Measurements from ENCODE around the gene MED22.

MED22 gene

GRCh38 chr9:133340916-133341315, 7.0 kb downstream of the MED22 start:
- no peak for TF ChIP-seq GATA3 (IDR thresholded peaks at IDR 0.05; ENCODE audit: low read depth, low read length)
- TF ChIP-seq GATA2 (IDR thresholded peaks at IDR 0.05; ENCODE audit: low read depth, low read length), result no peak

GRCh38 chr9:133340256-133340655, 7.7 kb downstream of the MED22 start:
- no peak for TF ChIP-seq GATA2 (IDR thresholded peaks at IDR 0.05; ENCODE audit: low read depth, low read length)
- no peak for TF ChIP-seq GATA3 (IDR thresholded peaks at IDR 0.05; ENCODE audit: low read depth, low read length)

GRCh38 chr9:133339641-133340040, 8.3 kb downstream of the MED22 start:
- no peak for TF ChIP-seq GATA2 (IDR thresholded peaks at IDR 0.05; ENCODE audit: low read depth, low read length)
- no peak for TF ChIP-seq GATA3 (IDR thresholded peaks at IDR 0.05; ENCODE audit: low read depth, low read length)

GRCh38 chr9:133335924-133336811, 11.8 kb downstream of the MED22 start, which contains the start of gene SURF6:
SURF6 (minus strand) TSS chr9:133336188; CDS start chr9:133336132, 56 bp downstream.
- TF ChIP-seq GATA2 (IDR thresholded peaks at IDR 0.05; ENCODE audit: low read depth, low read length), result no peak
- no peak for TF ChIP-seq GATA3 (IDR thresholded peaks at IDR 0.05; ENCODE audit: low read depth, low read length)

- TF ChIP-seq GATA2 (IDR thresholded peaks at IDR 0.05; ENCODE audit: low read depth, low read length) (no peak), GATA3 (IDR thresholded peaks at IDR 0.05; ENCODE audit: low read depth, low read length) (no peak)
Measured at GRCh38 chr9:133334161-133334560, 13.8 kb downstream of the MED22 start.

GRCh38 chr9:133333566-133333965, 14.4 kb downstream of the MED22 start:
- TF ChIP-seq GATA2 (IDR thresholded peaks at IDR 0.05; ENCODE audit: low read depth, low read length) (no peak), GATA3 (IDR thresholded peaks at IDR 0.05; ENCODE audit: low read depth, low read length) (no peak)

GRCh38 chr9:133333011-133333410, 14.9 kb downstream of the MED22 start:
- no peak for TF ChIP-seq GATA2 (IDR thresholded peaks at IDR 0.05; ENCODE audit: low read depth, low read length)
- TF ChIP-seq GATA3 (IDR thresholded peaks at IDR 0.05; ENCODE audit: low read depth, low read length), result no peak

- no peak for TF ChIP-seq GATA3 (IDR thresholded peaks at IDR 0.05; ENCODE audit: low read depth, low read length)
- TF ChIP-seq GATA2 (IDR thresholded peaks at IDR 0.05; ENCODE audit: low read depth, low read length), result no peak
Measured at GRCh38 chr9:133332381-133332730, 15.6 kb downstream of the MED22 start.

- TF ChIP-seq GATA3 (IDR thresholded peaks at IDR 0.05; ENCODE audit: low read depth, low read length), result no peak
- TF ChIP-seq GATA2 (IDR thresholded peaks at IDR 0.05; ENCODE audit: low read depth, low read length), result no peak
Measured at GRCh38 chr9:133331641-133332380, 16.1 kb downstream of the MED22 start.

GRCh38 chr9:133331221-133331620, 16.7 kb downstream of the MED22 start:
- no peak for TF ChIP-seq GATA2 (IDR thresholded peaks at IDR 0.05; ENCODE audit: low read depth, low read length)
- TF ChIP-seq GATA3 (IDR thresholded peaks at IDR 0.05; ENCODE audit: low read depth, low read length), result no peak

GRCh38 chr9:133327834-133328484, 20.0 kb downstream of the MED22 start:
- TF ChIP-seq GATA2 (IDR thresholded peaks at IDR 0.05; ENCODE audit: low read depth, low read length) (no peak), GATA3 (IDR thresholded peaks at IDR 0.05; ENCODE audit: low read depth, low read length) (no peak)

- TF ChIP-seq GATA2 (IDR thresholded peaks at IDR 0.05; ENCODE audit: low read depth, low read length) (no peak), GATA3 (IDR thresholded peaks at IDR 0.05; ENCODE audit: low read depth, low read length) (no peak)
Measured at GRCh38 chr9:133323991-133324703, 23.8 kb downstream of the MED22 start.

- TF ChIP-seq GATA3 (IDR thresholded peaks at IDR 0.05; ENCODE audit: low read depth, low read length) (no peak), GATA2 (IDR thresholded peaks at IDR 0.05; ENCODE audit: low read depth, low read length) (no peak)
Measured at GRCh38 chr9:133323211-133323610, 24.7 kb downstream of the MED22 start.

- TF ChIP-seq GATA3 (IDR thresholded peaks at IDR 0.05; ENCODE audit: low read depth, low read length) (no peak), GATA2 (IDR thresholded peaks at IDR 0.05; ENCODE audit: low read depth, low read length) (no peak)
Measured at GRCh38 chr9:133322701-133323100, 25.2 kb downstream of the MED22 start.

Measured in SH-SY5Y (cell line).